ENCODE data around the gene MEP1B.
"Not testable (repeated sequence)": the region's sequence is repeated elsewhere in the genome, so short reads cannot be mapped to it uniquely, and the experiment has no call there.

Gene MEP1B

DNA sequence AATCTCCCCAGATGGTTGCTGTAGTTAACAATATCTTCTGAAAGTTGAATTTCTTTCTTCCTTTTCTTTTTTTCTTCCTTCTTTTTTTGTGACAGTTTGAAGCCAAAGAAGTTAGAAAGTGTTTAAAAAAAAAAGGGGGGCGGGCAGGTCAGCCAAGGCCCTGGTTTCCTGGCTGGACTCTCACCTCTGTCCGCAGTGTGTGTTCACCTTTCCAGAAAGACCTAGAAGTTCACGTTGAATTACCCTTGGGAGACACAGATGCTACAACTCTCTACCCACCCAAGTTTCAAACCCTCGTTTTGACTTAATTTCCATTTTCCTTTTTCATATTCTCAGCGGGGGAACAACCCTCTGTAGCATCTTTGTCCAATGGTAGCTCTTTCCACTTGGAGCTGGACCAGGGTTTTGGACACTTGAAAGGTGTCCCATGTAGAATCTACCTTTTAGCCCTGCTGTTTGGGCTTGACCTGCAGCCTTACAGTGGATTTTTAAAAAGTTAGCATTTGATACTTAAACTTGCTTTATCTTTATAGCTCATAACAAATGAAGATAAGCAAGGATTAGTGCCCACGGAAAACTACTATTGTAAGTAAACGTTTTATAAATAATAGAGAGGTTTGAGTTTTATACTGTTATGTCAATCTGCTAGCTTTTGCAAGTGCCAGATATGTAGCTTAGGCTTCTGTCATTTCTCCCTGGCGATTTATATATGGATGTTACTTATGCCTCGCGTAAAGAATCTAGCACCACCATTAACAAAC is 20.0 kb downstream of the MEP1B start:
- DNase-seq: no peak

DNA sequence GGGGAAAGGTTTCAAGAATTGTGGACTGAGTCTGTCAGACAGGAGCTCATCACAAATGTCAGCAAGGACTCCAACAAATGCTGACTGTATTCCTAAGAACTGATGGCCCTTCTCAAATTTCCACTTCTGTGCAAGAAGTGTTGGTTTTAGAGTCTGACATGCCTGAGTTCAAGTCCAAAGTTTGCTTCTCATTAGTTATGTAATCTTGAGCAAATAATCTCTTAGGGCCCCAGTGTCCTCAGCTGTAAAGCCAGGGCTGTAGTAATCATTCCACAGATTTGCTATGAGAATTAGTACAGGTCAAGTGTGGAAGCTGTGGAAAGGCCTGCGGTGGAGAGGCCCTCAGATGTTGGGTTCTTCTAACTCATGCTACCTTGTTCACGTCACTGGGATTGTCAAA is 23.9 kb downstream of the MEP1B start:
- DNase-seq: no peak

DNA sequence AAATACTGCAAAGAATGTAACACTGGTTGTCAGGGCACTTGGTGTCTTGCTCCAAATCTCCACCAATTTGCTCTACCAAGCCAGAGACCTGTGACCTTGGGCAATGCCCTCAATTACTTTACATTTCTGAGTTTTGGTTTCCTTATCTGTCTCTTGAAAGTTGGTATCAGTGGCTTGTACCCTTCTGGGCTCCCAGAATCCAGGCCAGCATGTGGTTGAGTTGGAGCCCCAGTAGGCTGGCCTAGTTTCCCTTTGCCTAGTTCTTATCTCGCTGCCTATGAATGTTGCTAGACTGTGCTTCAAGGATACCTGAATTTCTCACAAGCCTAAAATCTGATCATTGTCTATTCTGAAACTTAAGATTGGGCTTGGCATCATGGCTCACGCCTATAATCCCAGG is 26.6 kb downstream of the MEP1B start:
- no peak for DNase-seq

- DNase-seq: no peak
These were observed 29.7 kb downstream of the MEP1B start for GRCh38 chr18:32219431-32220018.

- DNase-seq: not testable (repeated sequence)
These were observed 43.5 kb downstream of the MEP1B start for GRCh38 chr18:32233348-32233747.

DNA sequence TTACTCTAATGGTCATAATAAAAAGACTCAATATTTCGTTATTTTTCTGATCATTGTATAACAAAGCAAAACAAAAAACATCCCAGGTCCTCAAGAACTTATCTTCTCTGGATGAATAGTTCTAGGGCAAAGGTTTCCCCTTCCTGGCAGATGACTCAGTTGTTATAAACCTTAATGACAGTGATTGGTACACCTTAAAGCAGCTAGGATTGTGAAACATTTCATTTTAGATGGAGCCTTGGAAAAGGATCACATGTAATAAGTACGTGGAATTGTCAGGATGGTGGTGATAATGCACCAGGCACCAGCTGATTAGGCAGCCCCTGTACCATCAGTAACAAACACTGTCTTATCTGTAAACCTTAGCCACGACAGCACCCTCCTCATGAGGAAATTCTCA is 47.2 kb downstream of the MEP1B start:
- DNase-seq: no peak

- DNase-seq: no peak
These were observed 48.9 kb downstream of the MEP1B start for GRCh38 chr18:32238635-32239268.

DNA sequence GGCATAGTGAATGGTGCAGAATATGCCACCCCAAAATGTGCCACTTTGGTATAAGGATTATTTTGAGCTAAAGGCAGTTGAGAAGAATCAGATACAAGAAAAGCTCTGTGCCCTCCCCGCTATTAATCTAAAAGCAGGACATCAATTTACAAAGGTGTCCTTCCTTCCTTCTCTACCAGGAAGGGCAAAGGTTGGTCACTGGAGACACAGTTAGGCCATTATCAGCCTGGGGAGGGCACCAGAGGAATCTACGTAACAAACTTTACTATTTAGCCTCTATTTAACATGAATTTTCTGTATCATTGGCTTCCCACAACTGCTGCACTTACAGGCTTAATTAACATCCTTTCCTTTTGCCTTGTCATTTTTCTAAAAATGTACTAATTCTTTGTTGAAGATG is 52.6 kb downstream of the MEP1B start:
- no peak for DNase-seq

GRCh38 chr18:32243358-32243757 is 53.5 kb downstream of the MEP1B start:
- no peak for DNase-seq

DNA sequence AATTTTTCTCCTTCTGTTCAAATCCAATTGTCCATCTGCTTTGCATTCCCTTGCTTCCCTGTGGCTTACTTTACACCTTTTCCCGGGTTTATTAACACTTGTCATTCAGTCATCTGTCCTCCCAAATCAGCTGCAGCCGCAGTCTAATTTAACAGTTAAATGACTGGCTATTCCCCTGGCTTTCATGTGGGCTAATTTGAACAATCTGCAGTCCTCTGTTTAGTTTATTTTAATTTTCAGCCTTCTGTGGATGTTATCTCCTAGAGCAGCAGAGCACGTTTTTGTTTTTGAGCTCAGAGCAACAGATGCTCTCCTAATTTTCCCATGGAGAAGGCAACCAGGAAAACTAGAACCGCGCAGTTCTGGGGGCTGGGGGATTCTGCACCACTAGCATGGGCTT is 55.0 kb downstream of the MEP1B start:
- DNase-seq: no peak

- DNase-seq: no peak
These were observed 59.5 kb downstream of the MEP1B start for GRCh38 chr18:32249147-32249929.

GRCh38 chr18:32251466-32251865 is 61.6 kb downstream of the MEP1B start:
- no peak for DNase-seq

DNA sequence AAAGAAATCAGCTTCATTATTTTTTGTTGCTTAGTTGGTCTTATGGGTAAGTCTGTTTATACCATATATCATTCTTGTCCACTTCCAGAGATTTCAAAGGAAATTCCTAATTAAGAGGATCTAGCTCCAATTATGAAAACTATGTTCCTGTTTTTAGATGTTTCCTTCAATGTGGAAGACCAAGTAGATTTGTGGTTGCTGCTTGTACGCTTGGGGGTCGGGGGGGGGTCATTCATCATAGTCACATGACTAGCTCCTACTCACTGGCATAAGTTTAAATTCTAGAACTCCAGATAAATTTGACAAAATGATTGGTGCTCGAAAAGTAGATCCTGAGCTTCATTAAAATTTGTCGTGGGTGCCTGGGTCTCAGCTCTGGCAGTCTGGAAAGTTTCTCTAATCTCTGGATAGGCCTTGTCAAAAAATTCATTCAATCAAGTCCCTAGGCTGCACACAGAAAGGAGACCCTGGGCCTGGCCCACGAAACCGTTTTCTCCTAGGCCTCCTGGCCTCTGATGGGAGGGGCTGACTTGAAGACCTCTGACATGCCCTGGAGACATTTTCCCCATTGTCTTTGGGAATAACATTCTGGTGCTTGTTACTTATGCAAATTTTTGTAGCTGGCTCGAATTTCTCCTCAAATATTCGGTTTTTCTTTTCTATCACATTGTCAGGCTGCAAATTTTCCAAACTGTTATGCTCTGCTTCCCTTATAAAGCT is 62.5 kb downstream of the MEP1B start:
- DNase-seq: no peak

DNA sequence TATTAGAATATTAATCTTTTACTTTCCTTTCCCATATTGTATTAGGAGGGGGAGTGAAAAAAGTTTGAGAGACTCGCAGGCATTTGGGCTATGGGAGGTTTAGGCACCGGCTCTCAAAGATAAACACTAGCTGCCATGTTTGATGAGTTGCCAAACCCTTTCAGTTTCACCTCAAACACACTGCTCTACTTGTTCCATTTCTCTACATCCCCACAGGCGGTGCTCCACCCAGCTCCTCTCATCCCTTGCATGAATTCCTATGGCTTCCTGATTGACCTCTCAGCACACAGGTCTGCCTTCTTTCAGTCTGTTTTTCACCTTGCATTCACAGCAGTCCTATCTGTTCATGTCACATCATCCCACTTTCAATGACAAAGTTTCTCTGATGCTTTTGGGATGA is 65.7 kb downstream of the MEP1B start:
- no peak for DNase-seq

GRCh38 chr18:32257084-32257785 is 67.4 kb downstream of the MEP1B start:
- no peak for DNase-seq

DNA sequence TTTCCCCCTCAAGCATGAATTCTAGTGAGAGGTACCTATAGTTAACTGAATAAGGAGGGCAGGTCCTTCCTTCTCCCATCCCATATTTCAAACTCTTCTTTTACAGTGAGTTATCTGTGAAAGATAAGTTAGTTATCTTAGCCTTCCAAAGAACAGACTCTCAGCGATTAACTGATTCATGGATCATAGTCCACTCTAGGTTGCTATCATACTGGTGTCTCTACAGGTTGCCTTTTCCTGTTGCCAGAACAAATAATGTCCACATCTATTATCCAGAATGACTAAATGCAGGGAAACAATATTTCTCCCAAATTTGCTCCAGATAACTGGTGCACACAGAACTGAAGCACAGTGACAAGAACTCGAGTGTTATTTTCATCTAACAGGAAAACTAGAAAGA is 68.3 kb downstream of the MEP1B start:
- DNase-seq: no peak

DNA sequence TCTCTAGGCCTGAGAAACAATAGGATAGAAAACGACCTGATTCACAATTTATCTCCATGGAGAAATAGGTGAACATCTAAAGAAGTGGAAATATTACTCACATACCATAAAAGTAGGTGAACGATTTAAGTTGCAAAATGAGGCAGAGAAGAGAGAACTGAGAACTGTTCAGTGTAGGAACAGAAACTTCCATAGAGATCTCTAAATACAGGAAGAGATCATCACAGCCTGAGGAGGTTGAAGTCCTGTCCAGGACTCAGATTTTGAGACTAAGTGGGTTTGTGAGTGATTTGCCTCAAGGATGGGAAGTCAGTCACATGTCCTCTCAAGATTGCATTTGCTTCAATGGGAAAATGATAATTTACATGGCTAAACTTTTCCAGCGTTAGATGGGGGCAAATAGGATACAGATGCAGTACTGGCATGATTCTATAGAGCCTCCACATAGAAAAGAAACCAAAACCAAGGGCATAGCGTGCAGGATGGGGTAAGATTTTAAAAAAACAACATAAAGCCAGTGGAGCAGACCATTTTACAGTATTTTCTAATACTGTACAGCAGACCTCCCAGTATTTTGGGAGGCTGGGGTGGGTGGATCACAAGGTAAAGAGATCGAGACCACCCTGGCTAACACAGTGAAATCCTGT is 68.8 kb downstream of the MEP1B start:
- no peak for DNase-seq

- DNase-seq: no peak
These were observed 69.7 kb downstream of the MEP1B start for GRCh38 chr18:32259553-32259952.

- DNase-seq: no peak
These were observed 71.2 kb downstream of the MEP1B start for GRCh38 chr18:32261003-32261402.

DNA sequence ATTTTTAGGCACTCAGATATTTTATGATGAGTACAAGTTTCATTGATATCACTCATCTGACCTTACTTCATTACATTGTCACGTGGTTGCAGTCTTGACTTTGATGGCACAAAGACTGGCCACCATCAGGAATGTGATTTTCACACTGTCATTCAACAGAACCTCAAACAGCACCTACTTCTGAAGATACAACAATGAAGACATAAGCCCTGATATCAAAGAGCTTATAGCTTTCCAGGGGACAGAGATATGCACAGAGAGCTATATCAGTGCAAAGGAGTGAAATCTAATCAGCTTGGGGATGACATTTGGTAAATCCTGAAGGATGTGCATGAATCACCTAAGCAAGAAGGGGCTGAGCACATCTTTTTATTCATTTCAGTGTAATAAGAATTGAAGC is 72.3 kb downstream of the MEP1B start:
- no peak for DNase-seq

- no peak for DNase-seq
These were observed 74.6 kb downstream of the MEP1B start for GRCh38 chr18:32264401-32264800.

GRCh38 chr18:32267463-32267862 is 77.6 kb downstream of the MEP1B start:
- no peak for DNase-seq

Measured in activated CD4-positive, CD25-positive, alpha-beta regulatory T cell treated with anti-CD3 and anti-CD28 coated beads, Interleukin-2, amount 50 U/mL, for 72 hours (primary cell).